GM18508 (cell line): ENCODE results near the gene MIGA1.
"Not testable (repeated sequence)": the region's sequence is repeated elsewhere in the genome, so short reads cannot be mapped to it uniquely, and the experiment has no call there.

Source experiments
- ATAC-seq: cut with Tn5 transposase; IDR thresholded peaks from one replicate; pipeline ENCODE4 v1.9.1; 2021; ENCODE audit warnings: moderate number of reproducible peaks; ENCODE audit not compliant: insufficient read depth, unreplicated experiment

MIGA1 gene

DNA sequence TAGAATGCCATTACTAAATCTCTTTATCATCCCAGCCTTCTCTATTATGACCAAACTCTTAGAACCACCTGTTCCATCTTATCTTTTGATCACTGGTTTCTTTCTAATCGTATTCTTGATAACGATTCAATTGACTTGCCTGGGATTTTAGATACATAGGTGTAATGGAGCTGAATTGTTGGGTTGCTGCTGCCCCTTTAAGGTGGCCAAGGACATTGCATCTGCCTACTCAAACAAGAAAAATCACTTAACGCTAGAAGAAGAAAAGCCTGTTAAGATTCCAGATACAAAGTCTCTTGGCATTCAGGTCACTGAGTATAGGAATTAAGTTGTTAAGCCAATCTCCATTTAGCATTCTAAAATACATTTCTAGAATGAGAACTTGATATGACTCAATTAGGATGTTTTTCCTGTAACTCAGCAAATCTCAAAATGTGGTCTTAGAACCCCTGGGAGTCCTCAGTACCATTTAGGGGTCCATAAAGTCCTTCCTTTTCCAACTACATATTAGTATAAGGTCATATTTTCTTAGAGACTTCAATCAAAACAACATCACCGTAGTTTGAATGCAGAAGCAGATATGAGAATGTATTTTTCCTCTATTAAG is 121.3 kb downstream of the MIGA1 start:
- no peak for ATAC-seq

DNA sequence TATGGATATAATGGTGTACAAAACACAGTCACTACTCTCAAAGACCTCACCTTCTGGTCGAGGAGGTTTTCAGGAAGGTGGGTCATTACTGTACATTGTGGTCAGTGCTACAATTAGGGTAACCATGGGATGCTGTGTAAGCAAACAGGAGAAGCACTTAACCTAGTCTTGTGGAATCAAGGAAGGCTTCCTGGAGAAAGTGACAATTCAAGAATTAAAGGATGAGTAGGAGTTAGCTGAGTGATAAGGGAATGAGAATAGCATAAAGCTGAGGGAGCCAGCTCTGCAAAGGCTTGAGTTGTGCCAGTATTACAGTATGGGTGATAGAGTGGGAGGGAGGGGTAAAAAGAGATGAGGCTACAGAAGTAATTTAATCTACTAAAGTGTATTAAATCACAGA is 126.2 kb downstream of the MIGA1 start:
- no peak for ATAC-seq

DNA sequence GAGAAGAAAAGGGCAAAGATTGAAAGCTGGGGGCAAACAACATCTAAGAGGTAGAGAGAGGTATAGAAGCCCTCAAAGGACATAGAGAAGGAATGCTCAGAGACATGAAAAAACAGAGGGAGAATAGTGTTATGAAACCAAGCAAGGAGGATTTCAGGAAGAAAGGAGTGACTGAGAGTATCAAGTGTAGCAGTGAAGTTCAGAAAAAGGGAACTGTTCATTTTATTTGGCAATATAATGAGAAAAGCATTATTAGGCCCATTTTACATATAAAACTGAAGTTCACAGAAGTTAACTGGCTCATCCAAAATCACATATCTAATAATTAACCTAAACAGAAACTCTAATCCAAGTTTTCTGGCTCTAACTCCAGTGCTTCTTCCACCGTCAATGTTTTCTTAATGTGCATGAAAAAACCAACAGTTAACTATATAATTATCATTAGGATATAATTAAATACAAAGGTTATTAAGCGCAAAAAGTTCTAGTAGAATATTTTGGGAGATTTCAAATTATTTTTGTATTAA is 126.6 kb downstream of the MIGA1 start:
- no peak for ATAC-seq

DNA sequence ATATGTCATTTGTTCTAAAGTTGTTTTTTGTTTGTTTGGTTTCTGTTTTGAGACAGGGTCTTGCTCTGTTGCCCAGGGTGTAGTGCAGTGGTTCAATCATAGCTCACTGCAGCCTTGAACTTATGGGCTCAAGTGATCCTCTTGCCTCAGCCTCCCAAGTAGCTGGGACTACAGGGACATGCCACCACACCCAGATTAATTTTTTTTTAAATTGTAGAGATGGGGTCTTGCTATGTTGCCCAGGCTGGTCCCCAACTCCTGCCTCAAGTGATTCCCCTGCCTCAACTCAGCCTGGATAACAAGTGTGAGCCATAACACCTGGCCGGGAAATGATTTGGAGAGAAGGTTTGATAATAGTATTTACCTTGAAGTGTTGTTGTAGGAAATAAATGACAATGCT is 127.2 kb downstream of the MIGA1 start:
- no peak for ATAC-seq

DNA sequence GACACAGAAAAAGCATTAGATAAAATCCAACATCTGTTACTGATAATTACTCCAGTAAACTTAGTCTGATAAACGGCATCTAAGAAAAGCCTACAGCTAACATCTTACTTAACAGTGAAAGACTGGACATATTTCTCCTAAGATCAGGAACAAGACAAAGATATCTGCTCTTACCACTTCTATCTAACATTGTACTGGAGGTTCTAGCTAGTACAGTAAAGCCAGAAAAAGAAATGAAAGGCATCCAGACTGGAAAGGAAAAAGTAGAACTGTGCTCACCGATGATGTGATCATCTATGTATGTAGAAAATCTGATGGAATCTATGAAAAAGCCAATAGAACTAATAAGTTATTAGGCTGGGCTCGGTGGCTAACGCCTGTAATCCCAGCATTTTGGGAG is 130.7 kb downstream of the MIGA1 start:
- no peak for ATAC-seq

DNA sequence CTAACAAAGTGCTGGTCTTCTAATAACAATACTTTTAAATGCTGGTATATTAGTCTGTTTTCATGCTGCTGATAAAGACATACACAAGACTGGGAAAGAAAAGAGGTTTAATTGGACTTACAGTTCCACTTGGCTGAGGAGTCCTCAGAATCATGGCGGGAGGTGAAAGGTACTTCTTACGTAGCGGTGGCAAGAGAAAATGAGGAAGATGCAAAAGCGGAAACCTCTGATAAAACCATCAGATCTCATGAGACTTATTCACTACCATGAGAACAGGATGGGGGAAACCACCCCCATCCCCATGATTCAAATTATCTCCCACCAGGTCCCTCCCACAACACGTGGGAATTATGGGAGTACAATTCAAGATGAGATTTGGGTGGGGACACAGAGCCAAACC is 139.5 kb downstream of the MIGA1 start:
- not testable (repeated sequence) for ATAC-seq

DNA sequence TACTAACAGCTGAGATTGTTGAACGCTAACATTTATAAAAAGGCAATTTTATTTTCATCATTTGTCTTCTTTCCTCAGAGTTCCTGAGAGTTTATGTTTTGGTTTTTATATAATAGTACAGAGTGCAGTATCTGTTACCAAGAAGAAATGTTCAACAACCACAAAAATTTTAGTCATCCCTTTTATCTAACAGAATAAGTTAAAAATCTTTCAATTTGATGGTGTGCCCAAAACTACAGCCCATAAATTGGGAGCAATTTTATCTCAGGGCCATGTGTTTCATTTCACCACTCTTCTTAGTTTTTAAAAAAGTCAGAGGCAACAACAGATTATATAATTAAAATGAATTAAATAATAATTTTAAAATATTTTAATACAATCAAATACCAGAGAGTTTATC is 146.1 kb downstream of the MIGA1 start:
- no peak for ATAC-seq

DNA sequence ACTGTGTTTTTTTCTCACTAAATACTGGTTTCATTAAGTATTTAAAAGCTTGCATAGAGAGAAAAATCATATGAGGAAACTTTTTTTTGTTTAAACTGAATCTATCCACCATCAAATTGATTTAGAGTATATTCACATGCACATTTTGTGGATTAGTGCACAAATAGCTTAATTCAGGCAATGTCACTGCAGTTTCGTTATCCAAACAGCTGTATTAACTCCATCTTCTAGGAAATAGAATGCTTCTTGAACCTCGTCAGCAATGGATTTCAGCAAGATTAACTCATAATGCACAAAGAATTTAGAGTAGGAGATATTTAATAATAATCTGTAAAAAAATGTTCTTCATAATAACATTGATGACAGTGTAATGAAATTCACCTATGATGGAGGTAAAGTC is 146.5 kb downstream of the MIGA1 start:
- no peak for ATAC-seq

DNA sequence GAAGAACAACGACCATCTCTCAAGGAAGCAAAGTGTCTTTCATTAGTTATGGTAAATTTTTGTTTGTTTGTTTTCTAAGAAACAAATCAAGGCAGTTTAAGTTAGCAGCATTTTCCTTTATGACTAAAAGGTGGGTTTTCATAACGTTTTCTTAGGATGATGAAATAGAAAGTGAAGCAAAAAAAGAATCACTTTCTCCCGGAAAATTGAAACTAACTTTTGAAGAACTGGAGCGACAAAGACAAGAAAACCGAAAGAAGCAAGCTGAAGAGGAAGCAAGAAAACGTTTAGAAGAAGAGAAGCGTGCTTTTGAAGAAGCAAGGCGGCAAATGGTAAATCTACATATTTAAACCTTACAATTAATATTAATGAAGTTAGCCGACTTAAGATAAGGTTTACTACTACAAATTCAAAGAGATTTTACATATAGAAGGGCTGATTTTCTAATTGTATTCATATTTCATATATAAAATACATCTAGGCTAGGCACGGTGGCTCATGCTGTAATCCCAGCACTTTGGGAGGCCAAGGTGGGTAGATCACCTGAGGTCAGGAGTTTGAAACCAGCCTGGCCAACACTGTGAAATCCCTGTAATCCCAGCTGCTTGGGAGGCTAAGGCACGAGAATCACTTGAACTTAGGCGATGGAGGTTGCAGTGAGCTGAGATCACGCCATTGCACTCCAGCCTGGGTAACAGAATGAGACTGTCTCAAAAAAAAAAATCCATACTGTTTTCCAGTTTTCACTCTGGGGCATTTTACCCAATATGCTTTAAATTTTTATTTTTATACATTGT is 147.3 kb downstream of the MIGA1 start:
- ATAC-seq = no peak

DNA sequence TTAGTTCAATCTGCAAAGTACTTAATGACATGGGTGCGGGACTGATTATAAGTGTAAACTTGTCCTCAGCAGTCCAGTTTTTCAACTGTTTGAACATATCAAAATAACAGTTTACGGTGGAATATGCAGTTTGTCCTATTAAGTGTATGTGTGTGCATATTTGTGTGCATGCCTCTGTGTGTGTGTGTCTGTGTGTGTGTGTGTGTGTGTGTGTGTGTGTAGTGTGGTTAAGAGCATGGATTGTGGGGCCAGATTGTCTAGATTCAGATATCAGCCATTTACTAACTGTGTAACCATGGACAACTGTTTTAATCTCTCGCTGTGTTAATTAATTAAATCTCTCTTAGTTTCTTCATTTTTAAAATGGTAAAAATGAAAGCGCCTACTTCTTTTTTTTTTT is 148.0 kb downstream of the MIGA1 start:
- no peak for ATAC-seq
